ENCODE data around the gene PAGE4.

- TF ChIP-seq EZH2 (IDR thresholded peaks at IDR 0.05; ENCODE audit: borderline replicate concordance, low read depth, low read length) (no peak), CTCF (IDR thresholded peaks at IDR 0.05 in 2 of 3, conservative IDR thresholded peaks at IDR 0.05 in 1 of 3; ENCODE audit: insufficient read depth in 2 of 3, low read depth in 1 of 3, low read length in 3 of 3) (no peak), RBM39 (optimal IDR thresholded peaks at IDR 0.05; ENCODE audit: low read depth, low read length) (no peak)
- TF ChIP-seq, protein P1, sequence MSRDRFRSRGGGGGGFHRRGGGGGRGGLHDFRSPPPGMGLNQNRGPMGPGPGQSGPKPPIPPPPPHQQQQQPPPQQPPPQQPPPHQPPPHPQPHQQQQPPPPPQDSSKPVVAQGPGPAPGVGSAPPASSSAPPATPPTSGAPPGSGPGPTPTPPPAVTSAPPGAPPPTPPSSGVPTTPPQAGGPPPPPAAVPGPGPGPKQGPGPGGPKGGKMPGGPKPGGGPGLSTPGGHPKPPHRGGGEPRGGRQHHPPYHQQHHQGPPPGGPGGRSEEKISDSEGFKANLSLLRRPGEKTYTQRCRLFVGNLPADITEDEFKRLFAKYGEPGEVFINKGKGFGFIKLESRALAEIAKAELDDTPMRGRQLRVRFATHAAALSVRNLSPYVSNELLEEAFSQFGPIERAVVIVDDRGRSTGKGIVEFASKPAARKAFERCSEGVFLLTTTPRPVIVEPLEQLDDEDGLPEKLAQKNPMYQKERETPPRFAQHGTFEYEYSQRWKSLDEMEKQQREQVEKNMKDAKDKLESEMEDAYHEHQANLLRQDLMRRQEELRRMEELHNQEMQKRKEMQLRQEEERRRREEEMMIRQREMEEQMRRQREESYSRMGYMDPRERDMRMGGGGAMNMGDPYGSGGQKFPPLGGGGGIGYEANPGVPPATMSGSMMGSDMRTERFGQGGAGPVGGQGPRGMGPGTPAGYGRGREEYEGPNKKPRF (IDR thresholded peaks at IDR 0.05; ENCODE audit: low read depth, low read length) = no peak
- TF ChIP-seq, protein P2, sequence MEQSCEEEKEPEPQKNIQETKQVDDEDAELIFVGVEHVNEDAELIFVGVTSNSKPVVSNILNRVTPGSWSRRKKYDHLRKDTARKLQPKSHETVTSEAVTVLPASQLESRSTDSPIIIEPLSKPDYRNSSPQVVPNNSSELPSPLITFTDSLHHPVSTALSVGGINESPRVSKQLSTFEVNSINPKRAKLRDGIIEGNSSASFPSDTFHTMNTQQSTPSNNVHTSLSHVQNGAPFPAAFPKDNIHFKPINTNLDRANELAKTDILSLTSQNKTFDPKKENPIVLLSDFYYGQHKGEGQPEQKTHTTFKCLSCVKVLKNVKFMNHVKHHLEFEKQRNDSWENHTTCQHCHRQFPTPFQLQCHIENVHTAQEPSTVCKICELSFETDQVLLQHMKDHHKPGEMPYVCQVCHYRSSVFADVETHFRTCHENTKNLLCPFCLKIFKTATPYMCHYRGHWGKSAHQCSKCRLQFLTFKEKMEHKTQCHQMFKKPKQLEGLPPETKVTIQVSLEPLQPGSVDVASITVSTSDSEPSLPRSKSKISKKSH (CRISPR knock-in tag; IDR thresholded peaks at IDR 0.05) = no peak
These were observed 20.9 kb downstream of the PAGE4 start for GRCh38 chrX:49850028-49850427.
